NOMO-1 (cell line): ENCODE data around the gene RNGTT.

Experiments used
- DNase-seq, 2 experiments: peaks; one replicate each; lab custom pipeline; 2025; ENCODE audit not compliant: unreplicated experiment in 2 of 2; lab: John Stamatoyannopoulos, UW

RNGTT gene

DNA sequence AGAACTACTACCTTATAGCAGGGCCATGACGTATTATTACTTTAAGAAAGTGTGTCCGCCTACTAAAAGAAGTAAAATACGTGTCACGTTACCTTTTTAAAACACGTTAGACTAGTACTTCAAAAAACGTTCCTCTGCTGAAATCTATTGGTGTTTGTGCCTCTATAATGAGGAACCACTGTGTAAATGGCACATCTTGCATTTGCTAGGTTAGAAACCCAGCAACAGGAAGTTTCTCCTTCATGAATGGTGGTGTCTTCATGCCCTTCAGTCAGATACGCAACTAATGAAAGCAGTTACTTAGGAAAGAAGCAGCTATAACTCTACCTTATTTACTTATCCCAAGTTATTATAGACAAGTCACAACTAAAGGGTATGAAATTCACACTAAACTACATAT lies 343.5 kb downstream of the RNGTT start:
- no peak for DNase-seq

DNA sequence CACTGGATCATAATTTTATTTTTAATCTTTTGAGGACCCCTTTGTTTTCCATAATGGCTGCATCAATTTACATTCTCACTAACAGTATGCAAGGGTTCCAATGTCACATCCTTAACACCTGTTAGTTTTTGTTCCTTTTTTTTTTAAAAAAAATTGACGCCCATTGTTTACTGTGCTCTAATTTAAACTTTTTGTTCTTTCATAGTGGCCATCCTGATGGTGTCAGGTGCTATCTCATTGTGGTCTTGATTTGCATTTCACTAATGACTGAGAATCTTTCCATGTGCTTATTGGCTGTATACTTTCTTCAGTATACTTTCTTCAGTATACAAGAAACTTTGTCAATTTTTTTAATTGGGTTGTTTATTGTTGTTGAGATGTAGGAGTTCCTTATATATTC lies 347.0 kb downstream of the RNGTT start:
- no peak for DNase-seq

- DNase-seq: no peak
Measured at GRCh38 chr6:88614316-88614877, 349.0 kb downstream of the RNGTT start.

DNA sequence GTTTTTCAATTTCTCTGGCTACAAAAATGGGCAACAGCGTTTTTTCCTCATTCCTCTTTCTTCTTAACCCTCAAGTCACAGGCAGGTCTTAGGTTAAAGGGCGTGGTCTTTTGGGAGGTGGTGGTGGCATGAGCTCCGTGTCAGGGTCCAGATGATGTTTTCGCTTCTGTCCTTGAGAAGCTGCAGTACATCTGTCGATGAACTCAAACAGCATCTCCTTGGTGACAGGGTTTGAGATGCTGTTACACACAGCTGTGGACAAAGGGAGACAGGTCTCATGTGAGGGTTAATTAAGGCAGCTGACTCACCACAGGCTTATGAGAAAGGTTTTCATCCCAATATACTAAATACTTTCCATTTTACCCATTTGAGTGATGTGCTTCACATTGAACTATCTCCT lies 350.8 kb downstream of the RNGTT start:
- no peak for DNase-seq

DNA sequence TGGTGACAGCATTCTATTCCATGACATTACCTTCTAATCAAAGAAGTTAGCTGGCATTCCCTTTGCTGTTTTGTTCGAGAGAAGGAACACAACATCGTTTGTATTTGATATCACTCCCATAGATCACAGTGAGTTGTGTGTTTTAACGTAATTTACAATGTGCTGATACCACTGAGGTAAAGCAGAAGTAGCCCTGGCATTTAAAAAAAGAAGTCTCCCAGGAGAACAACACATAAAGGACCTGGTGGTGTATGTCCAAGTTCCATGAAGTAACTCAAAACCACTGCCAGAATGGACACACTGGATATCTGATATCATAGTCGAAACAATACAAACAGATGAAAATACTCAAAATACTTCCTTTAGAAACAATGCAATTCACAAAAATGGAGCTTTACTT lies 351.7 kb downstream of the RNGTT start:
- DNase-seq: no peak

- no peak for DNase-seq
Measured at GRCh38 chr6:88609983-88610382, 353.4 kb downstream of the RNGTT start.

DNA sequence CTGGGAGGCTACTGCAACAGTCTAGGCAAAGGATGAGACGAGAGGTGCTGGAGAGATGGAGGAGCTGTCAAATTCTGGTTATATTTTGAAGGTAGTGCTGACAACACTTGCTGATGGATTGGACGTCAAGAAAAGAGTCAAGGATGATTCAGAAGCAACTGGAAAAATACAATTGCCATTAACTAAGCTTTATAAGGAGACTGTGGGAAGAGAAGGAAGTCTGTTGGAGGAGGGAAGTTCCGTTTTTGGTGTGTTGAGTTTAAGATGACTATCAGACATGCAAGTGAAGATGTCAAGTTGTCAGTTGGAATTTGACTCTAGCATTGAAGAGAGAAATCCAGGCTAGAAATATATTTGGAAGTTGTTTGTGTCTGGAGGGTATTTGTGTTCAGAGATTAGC lies 358.1 kb downstream of the RNGTT start:
- DNase-seq: no peak

- no peak for DNase-seq
Measured at GRCh38 chr6:88599571-88599970, 363.8 kb downstream of the RNGTT start.

- no peak for DNase-seq
Measured at GRCh38 chr6:88596801-88597200, 366.6 kb downstream of the RNGTT start.

DNA sequence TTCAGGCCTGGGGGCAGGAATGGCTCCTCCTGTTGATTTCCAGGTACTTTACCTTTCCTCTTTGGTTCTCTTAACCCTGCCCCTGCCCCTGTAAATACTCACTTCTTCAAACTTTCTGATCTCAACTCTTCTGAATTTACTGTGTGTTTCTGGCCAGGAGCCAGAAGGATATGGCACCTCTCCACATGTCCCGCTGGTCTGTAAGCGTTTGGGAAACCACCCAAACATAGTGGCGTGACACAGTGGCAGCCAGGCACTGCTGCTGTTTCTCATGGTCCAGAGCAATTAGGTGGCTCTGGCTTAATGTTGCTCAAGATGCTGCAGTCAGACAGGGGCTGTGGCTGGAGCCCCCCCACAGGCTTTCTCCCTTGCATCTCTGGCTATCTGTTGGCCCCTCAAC lies 374.5 kb downstream of the RNGTT start:
- no peak for DNase-seq

- DNase-seq: no peak
Measured at GRCh38 chr6:88587150-88587520, 376.3 kb downstream of the RNGTT start.

DNA sequence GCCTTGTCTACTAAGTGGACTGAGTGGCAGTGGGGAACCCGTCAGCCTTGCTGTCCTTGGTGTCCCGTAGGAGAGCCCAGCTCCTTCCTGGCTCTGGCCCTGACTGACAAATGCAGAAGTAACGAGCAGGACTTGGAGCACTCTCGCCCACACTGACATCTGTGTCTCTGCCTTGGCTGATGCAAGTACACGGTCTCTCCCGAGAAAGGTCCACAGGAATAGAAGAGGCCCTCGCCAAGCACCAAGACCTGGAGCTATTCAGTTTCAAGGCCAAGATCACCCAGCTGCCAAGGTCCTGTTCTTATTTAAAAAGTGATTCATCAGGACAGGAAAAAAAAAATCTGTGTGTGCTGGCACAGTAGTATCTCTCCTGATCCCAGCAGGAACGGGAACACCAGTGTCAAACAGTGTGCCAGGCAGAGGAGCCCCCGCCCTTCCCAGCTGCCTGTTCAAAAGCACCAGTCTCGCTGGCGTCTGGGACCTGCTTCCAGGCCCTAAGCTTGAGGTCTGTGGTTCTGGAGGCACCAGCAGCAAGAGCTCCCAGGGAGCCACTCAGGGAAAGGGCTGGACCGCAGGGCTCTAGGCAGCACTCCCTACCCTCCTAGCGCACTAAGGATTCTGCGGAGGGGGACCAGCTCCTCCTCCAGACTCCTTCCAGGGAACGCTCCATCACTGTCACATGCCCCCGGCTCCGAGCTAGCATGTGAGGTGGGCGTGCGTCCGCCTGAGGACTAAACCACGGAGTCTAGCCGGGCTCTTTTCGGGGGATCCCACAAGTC lies 376.9 kb downstream of the RNGTT start:
- no peak for DNase-seq

GRCh38 chr6:88585276-88585692 lies 378.1 kb downstream of the RNGTT start:
- DNase-seq: no peak

DNA sequence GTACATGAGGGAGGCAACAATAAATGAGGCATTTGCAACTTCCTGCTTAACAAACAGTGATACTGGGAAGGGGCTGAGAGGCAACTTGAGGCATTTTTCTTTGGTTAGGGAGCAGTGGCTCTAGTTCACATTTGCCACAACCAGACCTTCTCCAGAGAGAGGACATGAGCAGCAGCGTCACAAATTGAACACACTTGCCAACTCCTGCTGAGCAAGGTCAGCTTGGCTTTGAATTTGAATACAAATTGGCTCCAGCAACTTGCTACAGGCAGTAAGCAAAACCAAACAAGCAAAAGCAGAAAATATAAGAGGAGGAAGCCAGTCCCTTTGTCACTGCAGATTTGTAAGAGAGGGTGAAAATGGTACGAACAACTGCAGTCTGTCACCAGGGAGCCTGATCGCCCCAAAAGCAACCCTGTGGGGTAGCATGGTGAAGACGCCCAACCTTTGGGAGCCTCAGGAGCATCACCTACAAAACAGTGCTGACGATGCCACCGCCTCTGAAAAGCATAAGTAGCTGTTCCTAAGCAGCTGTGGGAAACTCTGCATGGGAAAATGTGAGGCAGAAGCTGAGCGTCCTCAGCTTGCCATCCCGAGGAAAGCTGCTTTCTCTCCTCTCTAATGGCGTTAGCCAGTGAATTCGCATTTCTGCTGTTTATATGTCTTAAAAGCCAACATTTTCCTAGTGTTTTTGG lies 378.7 kb downstream of the RNGTT start:
- no peak for DNase-seq

GRCh38 chr6:88577461-88577860 lies 386.0 kb downstream of the RNGTT start:
- DNase-seq: no peak

DNA sequence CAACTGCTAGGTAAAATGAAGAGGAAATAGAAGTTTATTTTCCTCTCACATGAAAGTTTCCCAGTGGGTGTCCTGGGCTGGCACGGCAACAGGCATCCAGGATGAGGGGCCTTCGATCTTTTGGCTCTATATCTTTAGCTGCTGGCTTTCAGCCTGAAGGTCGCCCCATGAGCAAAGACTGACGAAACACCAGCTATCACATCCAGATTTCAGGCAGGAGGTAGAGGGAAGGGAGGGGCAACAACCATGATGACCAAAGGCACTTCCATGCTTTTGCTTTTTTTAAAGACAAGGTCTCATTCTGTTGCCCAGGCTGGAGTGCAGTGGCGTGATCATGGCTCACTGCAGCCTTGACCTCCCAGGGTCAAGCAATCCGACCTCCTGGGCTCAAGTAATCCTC lies 387.9 kb downstream of the RNGTT start:
- DNase-seq: no peak

DNA sequence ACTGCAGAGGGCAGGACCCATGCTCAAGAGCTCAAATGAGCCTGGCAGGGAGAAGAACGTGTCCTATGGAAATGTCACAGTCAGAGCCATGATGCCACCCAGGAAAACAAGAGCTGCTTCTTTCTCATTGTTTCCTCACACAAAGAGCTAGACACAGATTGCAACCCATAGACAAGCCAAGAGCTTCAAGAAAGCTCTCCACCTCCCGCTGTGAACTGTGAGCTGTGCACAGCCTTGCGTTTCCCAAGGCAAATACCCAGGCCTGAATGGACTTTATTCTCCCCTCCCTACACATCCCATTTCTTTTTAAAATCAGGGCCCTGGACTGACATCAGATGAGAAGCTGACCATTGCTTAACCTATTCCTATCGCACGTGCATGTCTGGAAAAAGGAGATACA lies 388.8 kb downstream of the RNGTT start:
- no peak for DNase-seq

DNA sequence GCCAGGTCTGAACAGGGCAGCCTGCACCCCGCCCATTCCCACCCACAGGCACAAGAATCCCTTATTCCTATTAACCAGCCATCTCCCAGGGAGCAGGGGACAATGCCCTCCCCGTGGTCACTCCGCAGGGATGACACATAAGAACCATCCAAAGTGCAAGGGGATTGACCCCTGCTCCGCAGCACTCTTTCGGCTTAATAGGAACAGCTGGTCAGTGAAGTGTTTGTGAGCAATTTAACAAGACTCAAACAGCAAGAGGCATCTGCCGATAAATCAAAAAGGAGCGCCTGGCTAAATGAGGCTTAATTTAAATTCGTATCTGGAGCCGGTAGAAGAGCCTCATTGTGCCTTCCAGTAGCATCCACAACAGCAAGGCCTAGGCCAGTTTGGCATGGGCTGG lies 389.4 kb downstream of the RNGTT start:
- DNase-seq: no peak

GRCh38 chr6:88573561-88573960 lies 389.9 kb downstream of the RNGTT start:
- DNase-seq: no peak

- DNase-seq: no peak
Measured at GRCh38 chr6:88572449-88573139, 390.8 kb downstream of the RNGTT start.

DNA sequence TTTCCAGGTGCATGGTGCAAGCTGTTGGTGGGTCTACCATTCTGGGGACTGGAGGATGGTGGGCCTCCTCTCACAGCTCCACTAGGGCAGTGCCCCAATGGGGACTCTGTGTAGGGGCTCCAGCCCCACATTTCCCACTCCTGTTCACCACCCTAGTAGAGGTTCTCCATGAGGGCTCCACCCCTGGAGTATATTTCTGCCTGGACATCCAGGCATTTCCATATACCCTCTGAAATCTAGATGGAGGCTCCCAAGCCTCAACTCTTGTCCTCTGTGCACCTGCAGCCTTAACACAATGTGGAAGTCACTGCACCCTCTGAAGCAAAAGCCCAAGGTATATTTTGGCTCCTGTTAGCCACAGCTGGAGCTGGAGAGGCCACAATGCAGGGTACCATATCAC lies 393.5 kb downstream of the RNGTT start:
- DNase-seq: no peak

DNA sequence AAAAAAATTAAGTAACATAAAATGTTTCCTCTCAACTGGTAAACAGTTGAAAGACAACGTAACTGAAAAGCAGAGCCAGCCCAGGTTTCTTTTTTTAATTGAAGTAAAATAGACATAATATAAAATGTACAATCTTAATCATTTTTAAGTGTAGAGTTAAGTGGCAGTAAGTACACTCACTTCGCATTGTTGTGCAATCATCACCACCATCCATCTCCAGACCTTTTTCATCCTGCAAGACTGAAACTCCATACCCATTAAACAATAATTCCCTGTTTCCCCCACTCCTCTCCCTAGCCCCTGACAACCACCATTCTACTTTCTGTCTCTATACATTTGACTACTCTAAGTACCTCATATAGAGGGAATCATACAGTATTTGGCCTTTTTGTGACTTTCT lies 395.7 kb downstream of the RNGTT start:
- no peak for DNase-seq
